Suprapubic skin (tissue), 4 donors: ENCODE data around the gene RERE.

ENCODE experiments used
- EP300 ChIP-seq: sonication (generic); formaldehyde crosslinking; IDR thresholded peaks from one replicate; pipeline ENCODE4 v1.6.1; 2017; ENCODE audit warnings: antibody characterized with exemption
- POLR2A ChIP-seq, 2 donors: fragments of 450-650 bp; IDR thresholded peaks; one replicate each; pipeline ENCODE4 v1.6.1; 2017; ENCODE audit warnings: antibody characterized with exemption in 2 of 2, mild to moderate bottlenecking in 2 of 2, moderate library complexity in 2 of 2
- POLR2AphosphoS5 ChIP-seq, 3 donors: sonication (generic); formaldehyde crosslinking; IDR thresholded peaks; one replicate each; pipeline ENCODE4 v1.6.1; 2017; ENCODE audit warnings: antibody characterized with exemption in 3 of 3
- TF ChIP-seq, protein P1 (sequence below), 2 donors: fragments of 200-600 bp in 1 of 2; fragments of 450-650 bp in 1 of 2; sonication (generic) in 1 of 2; IDR thresholded peaks; one replicate each; pipeline ENCODE4 v1.5.1; 2016 to 2019; ENCODE audit warnings: antibody characterized with exemption in 2 of 2, mild to moderate bottlenecking in 1 of 2, moderate library complexity in 1 of 2

DNA sequence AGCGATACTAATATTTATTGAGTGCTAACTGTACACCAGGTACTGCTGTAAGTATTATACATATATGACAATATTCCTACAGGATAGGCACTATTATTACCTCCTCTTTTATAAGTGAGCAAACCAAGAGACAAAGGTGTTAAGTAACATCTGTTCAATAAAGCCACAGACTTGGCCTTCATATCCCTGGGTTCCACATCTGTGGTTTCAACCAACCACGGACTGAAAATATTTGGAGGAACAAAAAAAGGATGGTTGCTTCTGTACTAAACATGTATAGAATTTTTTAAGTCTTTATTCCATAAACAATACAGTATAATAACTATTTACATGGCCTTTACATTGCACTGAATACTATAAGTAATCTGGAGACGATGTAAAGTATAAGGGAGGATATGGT, 95.1 kb downstream of the RERE start:
- TF ChIP-seq, protein P1, sequence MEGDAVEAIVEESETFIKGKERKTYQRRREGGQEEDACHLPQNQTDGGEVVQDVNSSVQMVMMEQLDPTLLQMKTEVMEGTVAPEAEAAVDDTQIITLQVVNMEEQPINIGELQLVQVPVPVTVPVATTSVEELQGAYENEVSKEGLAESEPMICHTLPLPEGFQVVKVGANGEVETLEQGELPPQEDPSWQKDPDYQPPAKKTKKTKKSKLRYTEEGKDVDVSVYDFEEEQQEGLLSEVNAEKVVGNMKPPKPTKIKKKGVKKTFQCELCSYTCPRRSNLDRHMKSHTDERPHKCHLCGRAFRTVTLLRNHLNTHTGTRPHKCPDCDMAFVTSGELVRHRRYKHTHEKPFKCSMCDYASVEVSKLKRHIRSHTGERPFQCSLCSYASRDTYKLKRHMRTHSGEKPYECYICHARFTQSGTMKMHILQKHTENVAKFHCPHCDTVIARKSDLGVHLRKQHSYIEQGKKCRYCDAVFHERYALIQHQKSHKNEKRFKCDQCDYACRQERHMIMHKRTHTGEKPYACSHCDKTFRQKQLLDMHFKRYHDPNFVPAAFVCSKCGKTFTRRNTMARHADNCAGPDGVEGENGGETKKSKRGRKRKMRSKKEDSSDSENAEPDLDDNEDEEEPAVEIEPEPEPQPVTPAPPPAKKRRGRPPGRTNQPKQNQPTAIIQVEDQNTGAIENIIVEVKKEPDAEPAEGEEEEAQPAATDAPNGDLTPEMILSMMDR (IDR thresholded peaks at IDR 0.05): no peak
- TF ChIP-seq POLR2A (IDR thresholded peaks at IDR 0.05) (no peak), POLR2AphosphoS5 (IDR thresholded peaks at IDR 0.05) (no peak), EP300 (no peak)
